Glutamatergic neuron (in vitro differentiated cells): ENCODE results near the gene TNS3. TPM values are rescaled to one million over a fixed set of nuclear protein-coding genes. Genes with fewer than 3 reads are reported as not detected.

Experiments
- DNase-seq: peaks from one replicate; pipeline ENCODE4 v3.0.0; 2022
- H3K27ac Mint-ChIP-seq: one replicate; pipeline ENCODE4 v1.8.0; 2020; ENCODE audit warnings: mild to moderate bottlenecking, mixed read lengths, inconsistent platforms; ENCODE audit not compliant: unreplicated experiment
- H3K27me3 Mint-ChIP-seq: one replicate; pipeline ENCODE4 v1.8.0; 2020; ENCODE audit warnings: mild to moderate bottlenecking, moderate library complexity, mixed read lengths, inconsistent platforms; ENCODE audit not compliant: unreplicated experiment
- H3K36me3 Mint-ChIP-seq: one replicate; pipeline ENCODE4 v1.8.0; 2020; ENCODE audit warnings: mild to moderate bottlenecking, mixed read lengths, inconsistent platforms; ENCODE audit not compliant: unreplicated experiment
- H3K4me1 Mint-ChIP-seq: one replicate; pipeline ENCODE4 v1.8.0; 2020; ENCODE audit warnings: mild to moderate bottlenecking, low read depth, mixed read lengths, inconsistent platforms; ENCODE audit not compliant: unreplicated experiment
- H3K4me3 Mint-ChIP-seq: one replicate; pipeline ENCODE4 v1.8.0; 2020; ENCODE audit warnings: mild to moderate bottlenecking, mixed read lengths, inconsistent platforms; ENCODE audit not compliant: unreplicated experiment
- H3K9me3 Mint-ChIP-seq: one replicate; pipeline ENCODE4 v1.8.0; 2020; ENCODE audit warnings: mild to moderate bottlenecking, moderate library complexity, mixed read lengths, inconsistent platforms; ENCODE audit not compliant: unreplicated experiment
- total RNA-seq: library from RNA; stranded (reverse); fragmentation: NEBNext Ultra II Directional; extraction: Animal tissue kit (Norgen Biotek cat#: 25700); gene quantifications from one replicate; pipeline ENCODE4 v1.2.1, GENCODE V29; 2021; ENCODE audit not compliant: unreplicated experiment
- TF ChIP-seq, protein P1 (sequence below): fragments of 200-600 bp; sonication (generic); IDR thresholded peaks from one replicate; pipeline ENCODE4 v1.5.0; 2021; ENCODE audit not compliant: partially characterized antibody, unreplicated experiment

Gene TNS3
- total RNA-seq, 1 donor from 2014 or later = 3.8 TPM

DNA sequence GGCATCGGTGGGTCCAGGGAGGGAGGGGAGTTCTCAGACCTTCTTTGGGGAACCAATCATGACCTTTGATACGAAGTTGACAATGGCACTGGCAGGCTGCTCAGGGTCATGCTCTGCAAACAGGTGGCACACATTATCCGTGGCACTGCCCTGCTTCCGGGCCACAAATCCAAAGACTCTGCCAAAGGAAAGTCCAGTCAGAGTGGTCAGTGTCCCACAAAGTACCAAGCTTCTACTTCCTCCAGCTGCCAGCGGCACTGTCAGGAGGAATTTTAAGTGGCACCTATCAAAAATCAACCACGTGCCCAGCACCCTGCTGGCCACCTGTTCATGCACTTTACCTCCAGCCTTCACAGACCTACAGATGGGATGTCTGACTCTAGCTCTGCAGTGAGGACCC is 303.9 kb downstream of the TNS3 start:
- Mint-ChIP-seq H3K4me1 (peaks cover 3% of the 10 kb centered on the region), H3K27ac (no peak overlapping the region), H3K4me3 (no peak overlapping the region), H3K27me3 (peaks cover 2% of the 10 kb centered on the region), H3K36me3 (peaks cover 4% of the 10 kb centered on the region), H3K9me3 (peaks cover 5% of the 10 kb centered on the region)
- no peak for DNase-seq
- TF ChIP-seq, protein P1, sequence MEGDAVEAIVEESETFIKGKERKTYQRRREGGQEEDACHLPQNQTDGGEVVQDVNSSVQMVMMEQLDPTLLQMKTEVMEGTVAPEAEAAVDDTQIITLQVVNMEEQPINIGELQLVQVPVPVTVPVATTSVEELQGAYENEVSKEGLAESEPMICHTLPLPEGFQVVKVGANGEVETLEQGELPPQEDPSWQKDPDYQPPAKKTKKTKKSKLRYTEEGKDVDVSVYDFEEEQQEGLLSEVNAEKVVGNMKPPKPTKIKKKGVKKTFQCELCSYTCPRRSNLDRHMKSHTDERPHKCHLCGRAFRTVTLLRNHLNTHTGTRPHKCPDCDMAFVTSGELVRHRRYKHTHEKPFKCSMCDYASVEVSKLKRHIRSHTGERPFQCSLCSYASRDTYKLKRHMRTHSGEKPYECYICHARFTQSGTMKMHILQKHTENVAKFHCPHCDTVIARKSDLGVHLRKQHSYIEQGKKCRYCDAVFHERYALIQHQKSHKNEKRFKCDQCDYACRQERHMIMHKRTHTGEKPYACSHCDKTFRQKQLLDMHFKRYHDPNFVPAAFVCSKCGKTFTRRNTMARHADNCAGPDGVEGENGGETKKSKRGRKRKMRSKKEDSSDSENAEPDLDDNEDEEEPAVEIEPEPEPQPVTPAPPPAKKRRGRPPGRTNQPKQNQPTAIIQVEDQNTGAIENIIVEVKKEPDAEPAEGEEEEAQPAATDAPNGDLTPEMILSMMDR = no peak

DNA sequence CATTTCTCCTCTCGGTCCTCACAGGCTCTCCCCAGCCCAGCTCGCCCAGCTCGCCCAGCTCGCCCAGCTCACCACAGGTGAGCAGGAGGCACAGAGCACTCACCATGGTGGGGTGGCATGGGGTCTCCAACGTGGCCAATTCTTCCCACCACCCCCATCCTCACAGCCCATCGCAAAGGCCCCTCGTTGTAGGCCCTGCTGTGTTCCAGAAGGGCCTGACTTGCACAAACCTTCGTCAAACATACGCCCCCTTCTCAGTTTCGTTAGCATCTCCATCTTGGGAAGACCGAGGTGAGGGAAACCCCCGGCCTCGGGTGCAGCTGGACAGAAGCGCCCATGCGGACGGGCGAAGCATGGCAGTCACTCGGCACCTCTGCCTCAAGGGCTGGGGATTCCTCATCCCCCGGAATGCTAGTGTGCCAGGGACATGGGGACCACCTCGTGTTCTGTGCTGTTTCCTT is 304.6 kb downstream of the TNS3 start:
- Mint-ChIP-seq H3K4me3 (no peak overlapping the region), H3K27ac (no peak overlapping the region), H3K27me3 (peaks cover 2% of the 10 kb centered on the region), H3K4me1 (peaks cover 3% of the 10 kb centered on the region), H3K36me3 (peaks cover 4% of the 10 kb centered on the region), H3K9me3 (peaks cover 5% of the 10 kb centered on the region)
- TF ChIP-seq, protein P1 = no peak
- no peak for DNase-seq

DNA sequence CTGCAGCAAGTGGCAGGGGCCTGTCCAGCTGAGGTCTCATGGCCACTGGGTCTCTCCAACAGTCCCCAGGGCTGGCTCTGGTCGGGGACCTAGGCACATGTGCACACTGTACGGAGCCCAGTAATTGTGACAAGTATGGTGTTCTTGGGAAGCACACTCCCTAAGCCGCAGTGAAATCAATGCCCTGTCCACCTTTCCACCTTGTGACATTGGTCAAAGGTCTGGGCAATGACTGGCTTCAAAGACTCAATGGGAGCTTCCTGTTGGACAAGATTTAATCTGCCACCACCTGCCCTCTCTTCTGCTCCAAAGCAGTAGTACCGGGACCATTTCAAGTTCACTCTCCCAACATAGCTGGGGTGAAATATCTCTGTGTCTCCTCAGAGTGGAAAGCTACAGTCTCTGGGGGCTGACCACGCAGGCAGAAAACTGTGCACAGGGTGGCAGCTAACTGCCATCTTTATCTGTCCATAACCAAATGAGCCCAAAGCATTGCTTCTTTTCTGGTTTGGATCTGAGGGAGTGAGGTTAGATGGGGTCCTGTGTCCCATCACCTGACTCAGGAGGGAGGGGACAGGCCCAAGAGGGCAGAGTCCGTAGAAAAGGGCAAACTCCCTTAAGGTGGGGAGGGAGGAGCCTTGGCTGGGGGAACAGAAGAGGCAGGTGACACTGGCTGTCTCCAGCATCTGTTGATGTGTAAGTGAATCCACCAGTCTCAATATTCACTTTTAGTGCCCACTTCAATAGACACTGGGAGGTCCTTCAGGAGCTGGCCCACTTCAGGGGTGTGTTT is 307.7 kb downstream of the TNS3 start:
- Mint-ChIP-seq H3K36me3 (peaks cover 4% of the 10 kb centered on the region), H3K9me3 (peaks cover 2% of the 10 kb centered on the region), H3K27me3 (peaks cover 2% of the 10 kb centered on the region), H3K4me1 (no peaks in the 10 kb centered on the region), H3K27ac (no peak overlapping the region), H3K4me3 (no peak overlapping the region)
- DNase-seq = no peak
- TF ChIP-seq, protein P1 = no peak

DNA sequence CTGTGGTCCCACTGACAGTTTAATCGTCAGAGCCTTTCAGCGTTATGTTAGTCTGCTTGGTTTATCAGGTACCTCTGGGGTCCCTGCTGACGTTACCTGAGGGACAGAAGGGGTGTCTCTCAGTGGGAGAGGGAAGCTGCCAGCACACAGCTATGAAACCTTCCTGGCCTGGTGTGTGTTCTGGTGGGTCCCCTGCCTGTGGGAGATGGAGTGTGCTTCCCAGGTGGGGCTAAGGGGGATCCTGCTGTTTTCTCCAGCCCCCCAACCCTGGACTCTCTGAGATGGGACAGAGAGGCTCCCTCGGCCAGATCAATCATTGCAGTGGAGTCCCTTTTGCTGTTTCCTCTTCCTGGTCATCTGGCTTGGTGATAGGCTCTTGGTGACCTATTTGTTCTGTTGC is 308.8 kb downstream of the TNS3 start:
- Mint-ChIP-seq H3K36me3 (peaks cover 4% of the 10 kb centered on the region), H3K4me3 (no peak overlapping the region), H3K9me3 (peaks cover 2% of the 10 kb centered on the region), H3K27me3 (peaks cover 2% of the 10 kb centered on the region), H3K27ac (no peak overlapping the region), H3K4me1 (no peaks in the 10 kb centered on the region)
- no peak for DNase-seq
- TF ChIP-seq, protein P1 = no peak

DNA sequence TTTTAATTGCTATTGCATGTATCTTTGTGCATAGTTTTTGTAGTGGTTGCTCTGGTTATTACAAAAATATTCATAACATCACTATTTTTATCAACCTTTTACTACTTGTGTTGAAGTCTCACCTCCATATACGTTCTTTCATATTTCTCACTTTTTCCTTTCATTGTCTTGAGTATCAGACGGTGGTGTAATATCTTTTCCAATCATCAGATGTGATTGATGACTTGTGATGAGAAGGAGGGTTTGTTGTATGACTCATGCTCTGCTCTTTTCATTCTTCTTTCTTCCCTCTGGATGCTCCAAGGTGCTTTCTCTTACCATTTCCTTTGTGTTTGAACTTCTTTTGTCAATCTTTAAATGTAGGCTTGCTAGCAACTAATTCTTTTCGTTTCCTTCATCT is 310.2 kb downstream of the TNS3 start:
- Mint-ChIP-seq H3K27me3 (no peaks in the 10 kb centered on the region), H3K27ac (no peak overlapping the region), H3K4me3 (no peak overlapping the region), H3K4me1 (peaks cover under 1% of the 10 kb centered on the region), H3K9me3 (no peaks in the 10 kb centered on the region), H3K36me3 (no peaks in the 10 kb centered on the region)
- DNase-seq = no peak
- TF ChIP-seq, protein P1 = no peak
